H1 (cell line): ENCODE measurements around the gene BMP4. TPM values are rescaled to one million over a fixed set of nuclear protein-coding genes. Genes with fewer than 3 reads are reported as not detected.

ENCODE experiments used
- BCL11A ChIP-seq, 2 experiments: IDR thresholded peaks; one replicate each; pipeline ENCODE4 v1.6.1; 2011; ENCODE audit warnings: low read depth in 2 of 2, low read length in 2 of 2, mild to moderate bottlenecking in 2 of 2
- RAD21 ChIP-seq, 2 experiments: IDR thresholded peaks in 1 of 2; conservative IDR thresholded peaks in 1 of 2; 2 replicates each; pipeline ENCODE4 v1.6.1; 2011; ENCODE audit warnings: low read depth in 2 of 2, low read length in 2 of 2, improper control_type of control experiment in 1 of 2, inconsistent platforms in 1 of 2, mild to moderate bottlenecking in 1 of 2, moderate library complexity in 1 of 2
- SAP30 ChIP-seq: fragments of 300-600 bp; sonication (generic); IDR thresholded peaks from 2 replicates; pipeline ENCODE4 v1.7.1; 2012; ENCODE audit warnings: low read length, moderate library complexity, mild to moderate bottlenecking, inconsistent platforms; ENCODE audit not compliant: insufficient read depth, insufficient replicate concordance
- polyA plus RNA-seq, 7 experiments: library from polyadenylated mRNA; depleted of rRNA in 3 of 7; stranded (reverse) in 5 of 7; unstranded in 2 of 7; fragments of >200 nt in 5 of 7; fragments of 200-250 nt in 2 of 7; gene quantifications; 1 replicate in 5 of 7; 2 replicates in 1 of 7; 4 replicates in 1 of 7; pipeline versions ENCODE4 v1.2.1 to v1.2.3, GENCODE V29; 2011 to 2013; ENCODE audit warnings: missing spikeins in 2 of 7, mixed read lengths in 2 of 7
- total RNA-seq: library from RNA; stranded (reverse); fragmentation: NEBNext Ultra II Directional; extraction: Animal tissue kit (Norgen Biotek cat#: 25700); gene quantifications from 2 replicates; pipeline ENCODE4 v1.2.1, GENCODE V29; 2021
- TF ChIP-seq, protein P1 (sequence below): fragments of 300-600 bp; sonication (generic); IDR thresholded peaks from 2 replicates; pipeline ENCODE4 v1.7.1; 2012; ENCODE audit warnings: low read length, moderate library complexity, mild to moderate bottlenecking, inconsistent platforms; ENCODE audit not compliant: insufficient replicate concordance

The BMP4 gene
- total and polyA plus RNA-seq, 2 of the 8 experiments (the other 6 are each of a cell fraction or from before 2014, with no cell fraction given), result 2.3 to 5.4 TPM

DNA sequence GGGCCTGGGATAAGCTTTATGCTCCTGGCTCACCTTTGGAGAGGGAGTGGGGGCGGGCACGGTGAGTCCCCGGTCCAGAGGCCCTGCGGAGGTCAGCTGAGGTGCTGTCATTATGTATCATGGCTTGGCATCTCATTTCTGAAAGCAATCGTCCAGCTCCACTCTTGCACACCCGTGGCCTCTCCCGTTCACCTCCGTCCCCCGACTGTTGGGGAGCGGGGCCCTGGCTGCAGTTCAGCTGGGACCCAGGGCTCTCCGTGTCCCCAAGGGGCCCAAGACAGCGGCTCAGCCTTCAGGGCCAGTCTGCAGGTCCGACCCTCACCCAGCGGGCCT, 10.6 kb downstream of the BMP4 start (continued):
- TF ChIP-seq RAD21 (IDR thresholded peaks at IDR 0.05 in 1 of 2, conservative IDR thresholded peaks at IDR 0.05 in 1 of 2; ENCODE audit: low read depth in 2 of 2, low read length in 2 of 2), result no peak
- TF ChIP-seq BCL11A (IDR thresholded peaks at IDR 0.05; ENCODE audit: low read depth in 2 of 2, low read length in 2 of 2), result no peak
- TF ChIP-seq, protein P1, sequence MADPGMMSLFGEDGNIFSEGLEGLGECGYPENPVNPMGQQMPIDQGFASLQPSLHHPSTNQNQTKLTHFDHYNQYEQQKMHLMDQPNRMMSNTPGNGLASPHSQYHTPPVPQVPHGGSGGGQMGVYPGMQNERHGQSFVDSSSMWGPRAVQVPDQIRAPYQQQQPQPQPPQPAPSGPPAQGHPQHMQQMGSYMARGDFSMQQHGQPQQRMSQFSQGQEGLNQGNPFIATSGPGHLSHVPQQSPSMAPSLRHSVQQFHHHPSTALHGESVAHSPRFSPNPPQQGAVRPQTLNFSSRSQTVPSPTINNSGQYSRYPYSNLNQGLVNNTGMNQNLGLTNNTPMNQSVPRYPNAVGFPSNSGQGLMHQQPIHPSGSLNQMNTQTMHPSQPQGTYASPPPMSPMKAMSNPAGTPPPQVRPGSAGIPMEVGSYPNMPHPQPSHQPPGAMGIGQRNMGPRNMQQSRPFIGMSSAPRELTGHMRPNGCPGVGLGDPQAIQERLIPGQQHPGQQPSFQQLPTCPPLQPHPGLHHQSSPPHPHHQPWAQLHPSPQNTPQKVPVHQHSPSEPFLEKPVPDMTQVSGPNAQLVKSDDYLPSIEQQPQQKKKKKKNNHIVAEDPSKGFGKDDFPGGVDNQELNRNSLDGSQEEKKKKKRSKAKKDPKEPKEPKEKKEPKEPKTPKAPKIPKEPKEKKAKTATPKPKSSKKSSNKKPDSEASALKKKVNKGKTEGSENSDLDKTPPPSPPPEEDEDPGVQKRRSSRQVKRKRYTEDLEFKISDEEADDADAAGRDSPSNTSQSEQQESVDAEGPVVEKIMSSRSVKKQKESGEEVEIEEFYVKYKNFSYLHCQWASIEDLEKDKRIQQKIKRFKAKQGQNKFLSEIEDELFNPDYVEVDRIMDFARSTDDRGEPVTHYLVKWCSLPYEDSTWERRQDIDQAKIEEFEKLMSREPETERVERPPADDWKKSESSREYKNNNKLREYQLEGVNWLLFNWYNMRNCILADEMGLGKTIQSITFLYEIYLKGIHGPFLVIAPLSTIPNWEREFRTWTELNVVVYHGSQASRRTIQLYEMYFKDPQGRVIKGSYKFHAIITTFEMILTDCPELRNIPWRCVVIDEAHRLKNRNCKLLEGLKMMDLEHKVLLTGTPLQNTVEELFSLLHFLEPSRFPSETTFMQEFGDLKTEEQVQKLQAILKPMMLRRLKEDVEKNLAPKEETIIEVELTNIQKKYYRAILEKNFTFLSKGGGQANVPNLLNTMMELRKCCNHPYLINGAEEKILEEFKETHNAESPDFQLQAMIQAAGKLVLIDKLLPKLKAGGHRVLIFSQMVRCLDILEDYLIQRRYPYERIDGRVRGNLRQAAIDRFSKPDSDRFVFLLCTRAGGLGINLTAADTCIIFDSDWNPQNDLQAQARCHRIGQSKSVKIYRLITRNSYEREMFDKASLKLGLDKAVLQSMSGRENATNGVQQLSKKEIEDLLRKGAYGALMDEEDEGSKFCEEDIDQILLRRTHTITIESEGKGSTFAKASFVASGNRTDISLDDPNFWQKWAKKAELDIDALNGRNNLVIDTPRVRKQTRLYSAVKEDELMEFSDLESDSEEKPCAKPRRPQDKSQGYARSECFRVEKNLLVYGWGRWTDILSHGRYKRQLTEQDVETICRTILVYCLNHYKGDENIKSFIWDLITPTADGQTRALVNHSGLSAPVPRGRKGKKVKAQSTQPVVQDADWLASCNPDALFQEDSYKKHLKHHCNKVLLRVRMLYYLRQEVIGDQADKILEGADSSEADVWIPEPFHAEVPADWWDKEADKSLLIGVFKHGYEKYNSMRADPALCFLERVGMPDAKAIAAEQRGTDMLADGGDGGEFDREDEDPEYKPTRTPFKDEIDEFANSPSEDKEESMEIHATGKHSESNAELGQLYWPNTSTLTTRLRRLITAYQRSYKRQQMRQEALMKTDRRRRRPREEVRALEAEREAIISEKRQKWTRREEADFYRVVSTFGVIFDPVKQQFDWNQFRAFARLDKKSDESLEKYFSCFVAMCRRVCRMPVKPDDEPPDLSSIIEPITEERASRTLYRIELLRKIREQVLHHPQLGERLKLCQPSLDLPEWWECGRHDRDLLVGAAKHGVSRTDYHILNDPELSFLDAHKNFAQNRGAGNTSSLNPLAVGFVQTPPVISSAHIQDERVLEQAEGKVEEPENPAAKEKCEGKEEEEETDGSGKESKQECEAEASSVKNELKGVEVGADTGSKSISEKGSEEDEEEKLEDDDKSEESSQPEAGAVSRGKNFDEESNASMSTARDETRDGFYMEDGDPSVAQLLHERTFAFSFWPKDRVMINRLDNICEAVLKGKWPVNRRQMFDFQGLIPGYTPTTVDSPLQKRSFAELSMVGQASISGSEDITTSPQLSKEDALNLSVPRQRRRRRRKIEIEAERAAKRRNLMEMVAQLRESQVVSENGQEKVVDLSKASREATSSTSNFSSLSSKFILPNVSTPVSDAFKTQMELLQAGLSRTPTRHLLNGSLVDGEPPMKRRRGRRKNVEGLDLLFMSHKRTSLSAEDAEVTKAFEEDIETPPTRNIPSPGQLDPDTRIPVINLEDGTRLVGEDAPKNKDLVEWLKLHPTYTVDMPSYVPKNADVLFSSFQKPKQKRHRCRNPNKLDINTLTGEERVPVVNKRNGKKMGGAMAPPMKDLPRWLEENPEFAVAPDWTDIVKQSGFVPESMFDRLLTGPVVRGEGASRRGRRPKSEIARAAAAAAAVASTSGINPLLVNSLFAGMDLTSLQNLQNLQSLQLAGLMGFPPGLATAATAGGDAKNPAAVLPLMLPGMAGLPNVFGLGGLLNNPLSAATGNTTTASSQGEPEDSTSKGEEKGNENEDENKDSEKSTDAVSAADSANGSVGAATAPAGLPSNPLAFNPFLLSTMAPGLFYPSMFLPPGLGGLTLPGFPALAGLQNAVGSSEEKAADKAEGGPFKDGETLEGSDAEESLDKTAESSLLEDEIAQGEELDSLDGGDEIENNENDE, result no peak
- TF ChIP-seq SAP30, result no peak
